ENCODE data around the gene SLC2A10.

SLC2A10 gene

DNA sequence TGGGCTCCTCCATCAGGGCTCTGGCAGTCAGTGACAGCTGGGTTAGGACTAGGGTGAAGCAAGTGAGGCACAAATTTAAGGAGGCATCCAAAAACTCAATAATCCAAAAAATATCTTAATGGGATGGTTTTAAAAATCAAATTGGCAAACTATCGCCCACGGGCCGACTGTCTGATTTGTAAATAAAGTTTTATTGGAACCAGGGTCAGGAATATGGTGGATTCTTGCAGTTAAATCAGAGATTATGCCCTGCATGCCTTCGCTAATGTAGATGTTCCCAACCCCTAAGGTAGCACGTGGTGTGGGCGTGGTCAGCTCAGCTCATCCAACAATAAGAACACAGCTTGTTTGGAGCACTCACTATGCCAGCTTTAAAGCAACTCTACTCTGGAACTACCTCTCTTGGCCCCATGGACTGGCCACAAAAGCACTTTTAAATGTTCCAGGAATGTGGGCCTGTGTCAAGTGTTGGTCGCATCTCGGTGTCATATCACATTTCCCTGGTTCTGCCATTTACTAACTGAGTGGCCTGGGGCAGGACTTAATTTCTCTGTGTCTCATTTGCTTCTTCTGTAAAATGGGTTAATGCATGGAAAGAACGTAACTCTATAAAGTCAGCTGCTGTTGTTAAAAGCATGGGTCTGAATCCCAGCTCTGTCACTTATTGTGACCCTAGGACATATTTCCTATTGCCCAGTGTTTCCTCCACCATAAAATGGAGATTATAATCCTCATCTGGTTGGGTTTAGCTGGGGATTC lies 27.2 kb upstream of the SLC2A10 start:
- DNase-seq (ENCODE audit: low read depth in 2 of 2) = no peak

- DNase-seq (ENCODE audit: low read depth in 2 of 2) = no peak
These were observed 26.3 kb upstream of the SLC2A10 start for GRCh38 chr20:46683011-46683667.

GRCh38 chr20:46683668-46683938 lies 25.8 kb upstream of the SLC2A10 start:
- no peak for DNase-seq (ENCODE audit: low read depth in 2 of 2)

- DNase-seq (ENCODE audit: low read depth in 2 of 2) = no peak
These were observed 25.3 kb upstream of the SLC2A10 start for GRCh38 chr20:46683939-46684750.

DNA sequence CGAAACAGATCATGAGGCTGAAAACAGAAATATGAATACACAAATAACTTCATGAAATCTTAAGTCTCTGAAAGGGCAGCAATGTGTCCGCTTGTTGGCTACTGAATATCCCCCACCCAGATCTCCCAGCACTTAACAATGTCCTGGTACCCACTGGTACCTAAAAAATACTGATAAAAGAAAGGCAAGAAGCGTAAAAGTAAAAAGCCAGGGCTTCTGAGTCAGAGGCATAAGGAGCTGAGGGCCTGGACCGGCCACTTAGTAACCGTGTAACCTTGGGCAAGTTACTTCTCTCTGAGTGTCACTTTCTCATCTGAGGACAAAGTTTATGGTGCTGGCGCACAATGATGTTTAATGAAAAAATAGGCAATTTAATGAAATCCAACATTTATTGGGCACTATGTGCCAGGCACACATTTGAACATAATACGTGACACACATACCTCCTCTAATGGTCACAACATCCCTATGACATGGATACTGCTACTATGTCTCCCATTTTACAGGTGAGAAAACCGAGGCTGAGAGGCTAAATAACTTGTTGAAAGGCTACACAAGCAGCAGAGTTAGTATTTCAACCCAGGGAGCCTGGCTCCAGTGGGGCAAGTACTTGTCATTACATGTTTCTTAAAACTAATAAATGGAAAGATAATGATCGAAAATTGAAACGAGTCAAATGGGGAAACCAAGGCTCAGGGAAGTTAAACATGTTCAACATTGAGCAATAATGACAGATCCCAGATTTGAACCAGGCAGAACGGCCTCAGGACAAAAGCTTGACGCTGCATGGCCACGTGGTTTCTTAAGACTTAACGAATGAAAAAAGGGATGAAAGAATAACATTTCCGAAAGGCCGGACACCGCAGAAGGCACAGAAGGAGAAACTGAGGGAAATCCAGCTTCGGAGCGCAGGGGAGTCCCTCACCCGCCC lies 21.0 kb upstream of the SLC2A10 start:
- DNase-seq (ENCODE audit: low read depth in 2 of 2) = no peak

DNA sequence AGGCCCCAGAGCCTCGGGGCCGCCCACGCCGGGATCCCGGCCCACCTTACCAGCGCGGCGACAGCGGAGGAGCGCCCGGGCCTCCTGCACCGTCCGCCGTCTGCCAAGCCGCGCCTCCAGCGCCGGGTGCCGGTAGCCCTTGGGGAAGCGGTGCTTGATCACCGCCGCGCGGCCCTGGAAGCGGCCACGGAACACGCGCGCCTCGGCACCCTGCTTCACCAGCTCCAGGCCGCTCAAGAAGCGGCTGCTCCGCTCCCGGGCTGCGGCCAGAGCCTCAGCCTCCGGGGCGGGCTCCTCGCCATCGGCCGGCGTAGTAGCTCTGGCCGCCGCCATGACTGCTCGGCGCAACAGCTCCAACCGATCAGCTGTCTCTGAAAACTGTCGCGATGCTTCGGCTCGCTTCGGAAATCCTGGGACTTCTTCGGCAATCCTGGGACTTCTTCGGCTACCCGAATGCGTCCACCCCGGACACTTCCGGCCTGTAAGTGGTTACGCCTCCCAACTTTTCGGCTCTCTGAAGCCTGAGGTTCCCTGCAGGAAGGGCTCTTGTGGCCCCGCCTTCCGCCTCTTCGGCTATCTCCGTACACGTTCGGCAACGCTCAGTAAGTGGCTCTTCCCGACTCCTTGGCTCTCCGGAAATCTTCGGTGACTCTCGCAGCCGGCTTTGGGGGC lies 20.2 kb upstream of the SLC2A10 start, which contains the start of gene TP53RK:
TP53RK (minus strand) TSS at position 363 of the 672 bp plus-strand sequence; CDS start at position 333, 30 bp downstream.
- DNase-seq (ENCODE audit: low read depth in 2 of 2) = peak; percentile 94 to 97

GRCh38 chr20:46689754-46690085 lies 19.7 kb upstream of the SLC2A10 start:
- no peak for DNase-seq (ENCODE audit: low read depth in 2 of 2)

DNA sequence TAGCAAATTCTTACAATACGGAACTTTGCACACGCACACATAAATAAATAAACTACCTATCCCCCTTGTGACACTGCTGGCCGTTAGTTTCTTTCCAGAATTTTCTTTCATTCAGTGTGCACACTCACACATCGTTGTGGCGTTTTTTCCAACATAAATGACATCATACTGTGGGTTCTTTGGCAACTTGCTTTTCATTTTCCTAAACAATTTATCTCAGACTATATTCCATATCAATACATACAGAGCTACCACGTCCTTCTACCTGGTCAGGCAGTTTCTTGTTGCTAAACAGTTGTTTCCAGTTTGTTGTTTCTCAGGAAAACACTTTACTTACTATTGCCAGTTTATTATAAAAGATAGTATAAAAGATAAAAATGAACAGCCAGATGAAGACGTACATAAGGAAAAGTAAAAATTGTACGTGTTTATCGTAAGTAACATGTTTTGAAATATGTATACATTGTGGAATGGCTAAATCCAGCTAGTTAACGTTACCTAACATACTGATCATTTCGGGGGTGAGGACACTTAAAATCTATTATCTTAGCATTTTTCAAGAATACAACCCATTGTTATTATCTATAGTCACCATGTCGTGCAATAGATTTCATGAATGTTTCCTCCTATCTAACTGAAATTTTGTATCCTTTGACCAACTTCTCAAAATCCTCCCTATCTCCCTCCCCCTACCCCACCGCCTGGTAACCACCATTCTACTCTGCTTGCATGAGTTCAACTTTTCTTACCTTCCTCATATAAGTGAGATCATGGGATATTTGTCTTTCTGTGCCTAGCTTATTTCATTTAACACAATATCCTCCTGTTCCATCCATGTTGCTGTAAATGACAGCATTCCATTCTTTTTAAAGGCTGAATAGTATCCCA lies 19.0 kb upstream of the SLC2A10 start:
- DNase-seq (ENCODE audit: low read depth in 2 of 2) = no peak

- DNase-seq (ENCODE audit: low read depth in 2 of 2) = no peak
These were observed 18.3 kb upstream of the SLC2A10 start for GRCh38 chr20:46691196-46691595.

DNA sequence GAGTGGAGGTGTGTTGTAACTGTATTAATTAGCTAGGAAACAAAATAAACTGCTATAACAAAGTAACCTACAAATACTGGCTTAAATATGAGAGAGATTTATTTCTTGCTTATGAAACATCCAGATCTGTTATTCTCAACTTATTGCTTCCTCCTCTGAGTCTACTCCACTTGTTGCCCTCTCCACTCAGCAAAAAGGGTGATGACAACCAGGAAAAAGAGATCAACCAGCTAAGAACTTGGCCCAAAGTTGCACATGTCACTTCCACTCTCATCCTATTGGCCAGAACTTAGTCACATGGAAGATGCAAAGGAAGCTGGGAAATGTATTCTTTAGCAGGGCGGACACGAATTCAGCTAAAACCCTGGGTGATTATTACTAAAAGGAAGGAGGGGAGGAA lies 15.0 kb upstream of the SLC2A10 start:
- DNase-seq (ENCODE audit: low read depth in 2 of 2) = no peak

GRCh38 chr20:46695892-46696291 lies 13.6 kb upstream of the SLC2A10 start:
- no peak for DNase-seq (ENCODE audit: low read depth in 2 of 2)

GRCh38 chr20:46696791-46697279 lies 12.6 kb upstream of the SLC2A10 start:
- no peak for DNase-seq (ENCODE audit: low read depth in 2 of 2)

GRCh38 chr20:46698788-46699187 lies 10.7 kb upstream of the SLC2A10 start:
- DNase-seq (ENCODE audit: low read depth in 2 of 2) = no peak

DNA sequence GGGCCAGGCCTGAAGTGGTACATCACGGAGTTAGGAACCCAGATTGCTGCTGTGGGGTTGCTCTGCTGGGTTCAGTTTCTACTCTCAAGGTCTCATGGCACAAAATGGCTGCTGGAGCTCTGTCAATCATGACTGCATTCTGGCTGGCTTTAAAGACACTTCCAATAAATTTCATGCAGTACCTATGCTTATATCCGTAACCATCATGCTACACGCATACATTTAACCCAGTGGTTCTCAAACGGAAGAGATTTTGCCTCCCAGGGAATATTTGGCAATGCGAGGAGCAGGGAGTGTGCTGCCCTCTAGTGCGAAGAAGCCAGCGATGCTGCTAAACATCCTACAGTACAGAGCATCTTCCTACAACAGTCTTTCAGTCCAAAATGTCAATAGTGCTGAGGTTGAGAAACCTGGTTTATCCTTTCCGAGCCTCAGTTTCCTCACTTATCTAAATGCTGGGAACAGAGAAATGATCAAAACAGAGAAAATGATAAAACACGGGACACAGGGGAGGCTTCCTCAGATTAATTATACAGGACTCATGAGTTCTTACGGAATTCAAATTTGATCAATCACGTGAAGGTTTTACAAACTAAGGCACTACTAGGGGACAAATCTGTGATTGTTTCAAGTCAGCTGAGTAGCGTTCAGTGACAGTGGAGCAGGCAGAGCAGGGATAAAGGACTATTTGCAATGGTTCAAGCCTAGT lies 9.6 kb upstream of the SLC2A10 start:
- no peak for DNase-seq (ENCODE audit: low read depth in 2 of 2)

DNA sequence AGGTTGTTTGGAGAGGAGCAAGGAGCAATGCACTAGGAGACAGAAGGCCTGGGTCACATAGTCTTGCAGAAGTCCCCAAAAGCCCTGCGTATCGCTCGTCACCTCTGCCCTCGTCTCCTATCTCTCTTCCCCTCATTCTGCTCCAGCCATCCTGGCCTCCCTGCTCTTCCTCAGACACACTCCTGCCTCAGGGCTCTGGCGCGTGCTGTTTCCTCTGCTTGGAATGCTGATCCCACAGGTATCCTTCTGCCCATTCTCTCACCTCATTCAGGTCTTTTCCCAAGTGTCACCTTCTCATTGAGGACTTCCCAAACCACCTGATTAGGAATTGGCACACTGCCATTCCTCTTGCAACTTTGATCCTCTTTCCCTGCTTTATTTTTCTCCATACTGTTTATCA lies 9.0 kb upstream of the SLC2A10 start:
- no peak for DNase-seq (ENCODE audit: low read depth in 2 of 2)

- no peak for DNase-seq (ENCODE audit: low read depth in 2 of 2)
These were observed 8.4 kb upstream of the SLC2A10 start for GRCh38 chr20:46701057-46701456.

DNA sequence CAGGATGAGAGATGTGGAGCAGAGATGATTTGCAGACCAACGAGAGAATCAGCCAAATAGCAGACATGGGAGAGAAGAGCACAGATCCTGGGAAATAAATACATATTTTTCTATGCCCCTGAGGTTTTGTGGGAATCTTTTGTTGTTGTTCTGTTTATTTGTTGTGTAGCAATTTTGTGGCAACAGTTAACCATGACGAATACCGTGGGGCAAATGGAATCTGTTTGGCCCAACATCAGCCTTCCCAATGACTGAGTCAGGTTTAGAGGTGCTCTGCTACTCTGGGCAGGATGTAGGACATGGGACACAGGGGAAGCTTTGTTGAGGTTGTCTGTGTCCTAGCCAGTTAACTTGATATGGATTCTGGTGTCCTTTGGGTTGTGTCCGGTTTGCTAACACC lies 7.9 kb upstream of the SLC2A10 start:
- DNase-seq (ENCODE audit: low read depth in 2 of 2) = no peak

GRCh38 chr20:46701986-46702385 lies 7.5 kb upstream of the SLC2A10 start:
- no peak for DNase-seq (ENCODE audit: low read depth in 2 of 2)

DNA sequence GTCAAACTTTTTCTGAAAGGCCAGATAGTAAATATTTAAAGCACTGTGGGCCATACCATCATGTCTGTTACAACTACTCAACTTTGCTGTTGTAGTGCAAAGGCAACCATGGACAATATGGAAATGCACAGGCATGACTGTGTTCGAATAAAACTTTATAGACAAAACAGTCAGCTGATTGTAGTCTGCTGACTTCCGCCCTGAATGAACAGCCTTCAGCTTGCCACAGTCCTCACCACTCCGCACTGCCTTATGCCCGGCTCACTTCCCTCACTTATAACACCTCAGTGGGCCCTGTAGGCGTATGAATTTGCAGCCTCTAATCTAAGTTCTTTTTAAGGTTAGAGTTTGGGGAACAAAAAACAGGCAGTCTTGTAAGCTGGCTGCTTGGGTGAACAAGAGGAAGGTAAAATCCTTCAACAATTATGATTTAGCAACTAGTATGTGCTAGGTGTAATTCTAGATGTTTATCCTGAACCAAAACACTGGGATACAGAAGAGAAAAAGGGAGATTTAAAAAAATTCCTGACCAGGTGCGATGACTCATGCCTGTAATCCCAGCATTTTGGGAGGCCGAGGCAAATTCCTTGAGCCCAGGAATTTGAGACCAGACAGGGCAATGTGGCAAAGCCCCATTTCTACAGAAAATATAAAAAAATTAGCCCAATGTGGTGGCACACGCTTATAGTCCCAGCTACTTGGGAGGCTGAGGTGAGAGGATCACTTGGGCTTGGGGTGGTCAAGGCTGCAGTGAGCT lies 6.8 kb upstream of the SLC2A10 start:
- DNase-seq (ENCODE audit: low read depth in 2 of 2) = no peak
